ENCODE measurements around the gene PSMB5.

Gene PSMB5

GRCh38 chr14:22978981-22979671 lies 55.6 kb downstream of the PSMB5 start:
- DNase-seq (ENCODE audit: low spot score), result no peak
- TF ChIP-seq CTCF (IDR thresholded peaks at IDR 0.05; ENCODE audit: borderline replicate concordance, control extremely low read depth, extremely low read depth, insufficient read depth, missing control alignments), result no peak
- in situ Hi-C loops (cut with MboI; ENCODE audit: low sequenced_read_pairs, unreplicated experiment), result no loop called here

GRCh38 chr14:22978487-22978837 lies 56.2 kb downstream of the PSMB5 start:
- in situ Hi-C loops (cut with MboI; ENCODE audit: low sequenced_read_pairs, unreplicated experiment), result no loop called here
- no peak for DNase-seq (ENCODE audit: low spot score)
- no peak for TF ChIP-seq CTCF (IDR thresholded peaks at IDR 0.05; ENCODE audit: borderline replicate concordance, control extremely low read depth, extremely low read depth, insufficient read depth, missing control alignments)

- no peak for DNase-seq (ENCODE audit: low spot score)
- in situ Hi-C loops (cut with MboI; ENCODE audit: low sequenced_read_pairs, unreplicated experiment), result no loop called here
- TF ChIP-seq CTCF (IDR thresholded peaks at IDR 0.05; ENCODE audit: borderline replicate concordance, control extremely low read depth, extremely low read depth, insufficient read depth, missing control alignments), result no peak
Measured at GRCh38 chr14:22977684-22978486, 56.8 kb downstream of the PSMB5 start.

- no peak for TF ChIP-seq CTCF (IDR thresholded peaks at IDR 0.05; ENCODE audit: borderline replicate concordance, control extremely low read depth, extremely low read depth, insufficient read depth, missing control alignments)
- no peak for DNase-seq (ENCODE audit: low spot score)
- in situ Hi-C loops (cut with MboI; ENCODE audit: low sequenced_read_pairs, unreplicated experiment), result no loop called here
Measured at GRCh38 chr14:22977434-22977683, 57.3 kb downstream of the PSMB5 start.

GRCh38 chr14:22976620-22977433 lies 57.9 kb downstream of the PSMB5 start:
- in situ Hi-C loops (cut with MboI; ENCODE audit: low sequenced_read_pairs, unreplicated experiment), result no loop called here
- no peak for DNase-seq (ENCODE audit: low spot score)
- no peak for TF ChIP-seq CTCF (IDR thresholded peaks at IDR 0.05; ENCODE audit: borderline replicate concordance, control extremely low read depth, extremely low read depth, insufficient read depth, missing control alignments)

All from GM13976 (cell line).